ENCODE data around the gene SDK1. TPM values are rescaled to one million over a fixed set of nuclear protein-coding genes. Genes with fewer than 3 reads are reported as not detected.

SDK1 gene
- total RNA-seq, 4 donors from 2014 or later = 7.5 to 35.0 (median 10.2) TPM

- TF ChIP-seq CTCF (IDR thresholded peaks at IDR 0.05; ENCODE audit: low read depth) = no peak
Measured at GRCh38 chr7:4014346-4015050, 713.4 kb downstream of the SDK1 start.

GRCh38 chr7:4015371-4015770 is 714.3 kb downstream of the SDK1 start:
- no peak for TF ChIP-seq CTCF (IDR thresholded peaks at IDR 0.05; ENCODE audit: low read depth)

- no peak for TF ChIP-seq CTCF (IDR thresholded peaks at IDR 0.05; ENCODE audit: low read depth)
Measured at GRCh38 chr7:4015996-4016395, 714.9 kb downstream of the SDK1 start.

GRCh38 chr7:4017081-4017480 is 716.0 kb downstream of the SDK1 start:
- no peak for TF ChIP-seq CTCF (IDR thresholded peaks at IDR 0.05; ENCODE audit: low read depth)

GRCh38 chr7:4017785-4018184 is 716.7 kb downstream of the SDK1 start:
- no peak for TF ChIP-seq CTCF (IDR thresholded peaks at IDR 0.05; ENCODE audit: low read depth)

GRCh38 chr7:4018601-4019316 is 717.7 kb downstream of the SDK1 start:
- TF ChIP-seq CTCF (IDR thresholded peaks at IDR 0.05; ENCODE audit: low read depth) = no peak

- TF ChIP-seq CTCF (IDR thresholded peaks at IDR 0.05; ENCODE audit: low read depth) = no peak
Measured at GRCh38 chr7:4020086-4020485, 719.0 kb downstream of the SDK1 start.
